LNCaP clone FGC (cell line): Measurements from ENCODE around the gene PSIP1.

Experiments used
- DNase-seq: peaks from one replicate; pipeline ENCODE4 v3.0.0-alpha.2; 2011; ENCODE audit warnings: low read depth
- H3K4me3 ChIP-seq: 2 replicates; pipeline ENCODE4 v1.5.1; 2011; ENCODE audit warnings: mild to moderate bottlenecking, low read depth, low read length, control low read depth
- TF ChIP-seq, protein P1 (sequence below): IDR thresholded peaks from 2 replicates; pipeline ENCODE4 v1.5.1; 2012; ENCODE audit warnings: mild to moderate bottlenecking; ENCODE audit not compliant: control insufficient read depth, insufficient read depth; ENCODE audit errors: extremely low read depth

The PSIP1 gene

DNA sequence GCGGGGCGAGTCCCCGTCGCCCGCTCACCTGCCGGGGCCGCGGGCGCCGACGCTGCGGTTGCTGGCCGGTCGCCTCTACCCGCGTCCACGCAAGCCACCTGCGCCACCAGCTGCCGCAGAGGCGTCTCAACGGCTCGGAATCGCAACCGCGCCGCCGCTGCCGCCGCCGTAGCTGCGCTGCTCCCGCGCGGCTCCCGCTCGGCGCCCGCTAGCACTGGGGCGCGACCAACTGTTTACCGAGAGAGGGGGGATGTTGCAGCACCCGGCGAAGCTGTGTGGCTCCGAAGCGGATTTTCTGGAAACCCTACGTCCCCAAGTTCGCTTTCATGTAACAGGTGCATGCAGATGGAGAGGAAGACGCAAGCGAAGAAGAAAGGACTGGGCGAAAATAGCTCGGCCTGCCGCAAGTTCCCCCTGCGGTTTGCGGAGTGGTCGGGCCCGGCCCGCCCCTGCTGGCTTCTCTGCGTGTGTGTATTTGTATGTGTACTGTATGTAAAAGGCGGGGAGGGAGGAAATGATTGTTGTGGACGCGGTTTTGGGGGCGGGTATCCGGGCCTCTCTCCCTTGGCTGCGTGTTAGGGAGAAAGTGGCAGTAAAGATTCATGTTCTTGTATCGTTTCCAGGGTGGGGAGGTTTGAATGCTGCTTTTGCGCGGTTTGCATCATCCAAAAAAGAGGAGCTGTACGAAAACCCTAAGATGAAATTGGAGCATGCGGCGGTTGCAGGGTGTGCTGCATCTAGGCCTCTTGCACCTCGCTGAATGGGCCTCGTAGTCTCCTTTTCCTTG is at the start of gene PSIP1:
PSIP1 (minus strand) TSS at position 182 of the 787 bp plus-strand sequence. CDS start 782 bp downstream, outside the sequence.
- H3K4me3 ChIP-seq, result peak within 1 kb of the TSS; percentile 86
- TF ChIP-seq, protein P1, sequence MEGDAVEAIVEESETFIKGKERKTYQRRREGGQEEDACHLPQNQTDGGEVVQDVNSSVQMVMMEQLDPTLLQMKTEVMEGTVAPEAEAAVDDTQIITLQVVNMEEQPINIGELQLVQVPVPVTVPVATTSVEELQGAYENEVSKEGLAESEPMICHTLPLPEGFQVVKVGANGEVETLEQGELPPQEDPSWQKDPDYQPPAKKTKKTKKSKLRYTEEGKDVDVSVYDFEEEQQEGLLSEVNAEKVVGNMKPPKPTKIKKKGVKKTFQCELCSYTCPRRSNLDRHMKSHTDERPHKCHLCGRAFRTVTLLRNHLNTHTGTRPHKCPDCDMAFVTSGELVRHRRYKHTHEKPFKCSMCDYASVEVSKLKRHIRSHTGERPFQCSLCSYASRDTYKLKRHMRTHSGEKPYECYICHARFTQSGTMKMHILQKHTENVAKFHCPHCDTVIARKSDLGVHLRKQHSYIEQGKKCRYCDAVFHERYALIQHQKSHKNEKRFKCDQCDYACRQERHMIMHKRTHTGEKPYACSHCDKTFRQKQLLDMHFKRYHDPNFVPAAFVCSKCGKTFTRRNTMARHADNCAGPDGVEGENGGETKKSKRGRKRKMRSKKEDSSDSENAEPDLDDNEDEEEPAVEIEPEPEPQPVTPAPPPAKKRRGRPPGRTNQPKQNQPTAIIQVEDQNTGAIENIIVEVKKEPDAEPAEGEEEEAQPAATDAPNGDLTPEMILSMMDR, result no peak
- peak; percentile 55 for DNase-seq

DNA sequence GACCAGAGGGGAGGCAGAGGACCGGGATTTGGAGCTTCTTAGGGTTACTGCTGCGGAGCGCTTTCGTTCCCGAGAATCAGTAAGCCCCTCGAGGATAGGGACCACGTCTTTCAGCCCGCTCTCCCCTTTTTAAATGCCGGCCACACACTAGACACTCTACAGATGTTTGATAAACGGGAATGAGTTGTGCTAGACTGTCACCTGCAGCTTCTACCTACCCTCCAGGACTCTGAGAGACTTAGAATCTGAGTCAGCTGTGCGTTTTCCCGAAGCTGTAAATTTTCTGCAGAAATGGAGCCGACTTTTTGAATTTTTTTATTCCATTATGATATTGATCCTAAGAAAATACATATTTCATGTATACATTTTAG is 42.7 kb upstream of the PSIP1 start:
- TF ChIP-seq, protein P1, result no peak
- H3K4me3 ChIP-seq, result peak overlapping the region; percentile 91
- DNase-seq, result no peak

DNA sequence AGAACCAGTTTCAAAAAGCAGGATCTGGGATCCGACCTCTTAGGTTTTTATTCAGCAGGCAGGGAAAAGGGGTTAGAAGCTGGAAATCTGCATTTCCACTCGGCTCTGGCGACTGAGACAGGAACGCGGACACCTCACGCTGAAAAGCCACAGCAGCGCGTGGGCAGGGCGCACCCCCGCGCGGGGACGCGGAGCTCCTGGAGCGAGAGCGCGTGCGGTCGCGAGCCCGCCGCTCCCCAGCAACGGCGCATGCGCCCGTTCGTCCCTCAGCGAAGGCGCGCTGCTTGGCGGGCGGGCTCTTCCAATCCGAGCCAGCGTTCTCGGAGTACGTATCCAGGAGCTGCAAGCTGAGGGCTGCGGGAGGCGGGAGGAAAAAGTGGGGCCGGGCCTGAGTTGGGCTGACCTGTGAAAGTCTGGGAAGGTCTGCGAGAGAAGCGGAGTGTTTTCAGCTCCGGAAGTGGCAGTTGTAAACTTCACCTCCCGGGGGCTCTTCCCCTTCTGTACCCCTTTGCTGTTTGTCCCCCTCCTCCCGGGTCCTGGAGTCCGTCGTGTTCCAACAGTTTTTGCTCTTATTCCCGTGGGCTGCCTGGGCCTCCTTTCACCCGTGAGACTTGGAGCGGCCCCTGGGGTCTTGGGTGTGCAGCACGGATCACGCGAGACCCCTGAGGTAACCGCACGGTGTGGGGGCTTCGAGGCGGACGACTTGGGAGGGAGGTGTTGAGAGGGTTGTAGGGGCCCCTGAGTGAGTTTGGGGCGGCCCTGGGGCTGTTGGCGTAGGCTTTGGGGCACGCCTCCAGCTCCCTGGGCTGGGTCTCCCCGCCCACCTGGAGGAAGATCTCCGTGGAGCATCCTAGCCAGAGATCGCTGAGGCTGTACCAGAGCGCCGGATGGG is 42.1 kb upstream of the PSIP1 start, which contains the start of gene CCDC171:
CCDC171 (plus strand) TSS at position 408 of the 892 bp plus-strand sequence. CDS start 11,046 bp downstream, outside the sequence.
- peak within 1 kb of the TSS; percentile 91 for H3K4me3 ChIP-seq
- TF ChIP-seq, protein P1, result 0 out of 2 replicates have a peak, but pooled peaks have one; percentile 5
- DNase-seq, result peak; percentile 87

DNA sequence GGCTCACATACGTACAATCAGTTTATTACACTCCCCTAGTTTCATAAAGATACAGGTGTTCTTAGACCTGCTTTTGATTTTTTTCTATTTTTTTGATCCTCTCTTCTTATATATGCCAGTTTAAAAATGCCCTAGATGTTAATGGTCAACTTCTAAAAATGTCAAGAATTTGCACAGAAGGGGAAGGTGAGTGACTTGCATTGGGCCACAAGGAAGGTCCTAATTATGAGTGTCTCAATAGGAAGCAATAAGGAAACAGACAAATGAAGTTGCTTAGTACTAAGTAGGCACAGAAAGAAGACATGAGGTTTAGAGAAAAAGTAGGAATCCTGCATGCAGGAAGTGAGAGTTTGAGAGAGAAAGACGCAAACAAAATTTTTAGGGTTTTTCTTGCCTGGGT is 38.8 kb upstream of the PSIP1 start:
- no peak for DNase-seq
- TF ChIP-seq, protein P1, result no peak
- no peak overlapping the region for H3K4me3 ChIP-seq

DNA sequence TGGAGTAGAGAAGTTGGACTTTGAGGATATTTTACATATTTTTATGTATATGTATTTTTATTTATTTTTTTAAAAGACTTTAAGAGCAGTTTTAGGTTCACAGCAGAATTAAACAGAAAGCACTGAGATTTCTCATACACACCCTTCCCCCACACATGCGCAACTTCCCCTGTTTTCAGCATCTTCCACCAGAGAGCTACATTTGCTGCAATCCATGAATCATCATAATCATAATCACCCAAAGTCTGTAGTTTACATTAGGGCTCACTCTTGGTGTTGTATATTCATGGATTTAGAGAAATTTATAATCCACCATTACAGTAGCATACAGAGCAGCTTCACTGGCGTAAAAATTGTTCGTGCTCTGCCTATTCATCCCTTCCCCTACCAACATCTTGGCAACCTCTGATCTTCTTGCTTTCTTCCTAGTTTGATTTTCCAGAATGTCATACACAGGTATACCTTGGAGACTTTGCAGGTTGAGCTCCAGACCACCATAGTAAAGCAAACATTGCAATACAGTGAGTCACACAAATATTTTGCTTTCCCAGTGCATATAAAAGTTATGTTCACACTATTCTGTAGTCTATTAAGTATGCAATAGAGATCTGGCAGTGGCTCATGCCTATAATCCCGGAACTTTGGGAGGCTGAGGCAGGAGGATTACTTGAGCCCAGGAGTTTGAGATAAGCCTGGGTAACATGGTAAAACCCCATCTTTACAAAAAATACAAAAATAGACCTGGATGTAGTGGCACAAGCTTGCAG is 32.5 kb upstream of the PSIP1 start:
- TF ChIP-seq, protein P1, result no peak
- H3K4me3 ChIP-seq, result no peak overlapping the region
- no peak for DNase-seq

DNA sequence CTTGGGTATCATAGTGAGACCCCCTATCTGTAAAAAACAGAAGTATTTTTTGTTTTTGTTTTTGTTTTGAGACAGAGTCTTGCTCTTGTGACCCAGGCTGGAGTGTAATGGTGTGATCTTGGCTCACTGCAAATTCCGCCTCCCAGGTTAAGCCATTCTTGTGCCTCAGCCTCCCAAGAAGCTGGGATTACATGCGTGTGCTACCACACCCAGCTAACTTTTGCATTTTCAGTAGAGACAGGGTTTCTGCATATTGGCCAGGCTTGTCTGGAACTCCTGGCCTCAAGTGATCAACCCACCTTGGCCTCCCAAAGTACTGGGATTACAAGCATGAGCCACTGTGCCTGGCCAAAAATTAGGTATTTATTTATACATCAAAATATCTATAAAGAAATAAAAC is 31.9 kb upstream of the PSIP1 start:
- TF ChIP-seq, protein P1, result no peak
- DNase-seq, result no peak
- H3K4me3 ChIP-seq, result no peak overlapping the region
